ENCODE results near the gene ARPC5.
"Not testable (repeated sequence)": the region's sequence is repeated elsewhere in the genome, so short reads cannot be mapped to it uniquely, and the experiment has no call there.

The ARPC5 gene

GRCh38 chr1:183645531-183645930 lies 9.9 kb upstream of the ARPC5 start:
- no peak for DNase-seq

- DNase-seq, result no peak
Observed at GRCh38 chr1:183642166-183642565, 6.6 kb upstream of the ARPC5 start.

GRCh38 chr1:183640193-183640592 lies 4.6 kb upstream of the ARPC5 start:
- DNase-seq, result no peak

GRCh38 chr1:183638649-183639387 lies 3.2 kb upstream of the ARPC5 start:
- DNase-seq, result no peak

- DNase-seq, result no peak
Observed at GRCh38 chr1:183636783-183637182, 1.2 kb upstream of the ARPC5 start.

GRCh38 chr1:183636334-183636682 lies 725 bp upstream of the ARPC5 start:
- no peak for DNase-seq

GRCh38 chr1:183635099-183635605 lies 431 bp downstream of the ARPC5 start:
- no peak for DNase-seq

- no peak for DNase-seq
Observed at GRCh38 chr1:183634429-183635065, 1.0 kb downstream of the ARPC5 start.

- DNase-seq, result peak; percentile 83
Observed at GRCh38 chr1:183633676-183634343, 1.8 kb downstream of the ARPC5 start.

- peak; percentile 46 for DNase-seq
Observed at GRCh38 chr1:183632964-183633363, 2.6 kb downstream of the ARPC5 start.

GRCh38 chr1:183632114-183632513 lies 3.5 kb downstream of the ARPC5 start:
- no peak for DNase-seq

GRCh38 chr1:183630748-183631147 lies 4.8 kb downstream of the ARPC5 start:
- DNase-seq, result no peak

- peak; percentile 37 for DNase-seq
Observed at GRCh38 chr1:183628537-183628936, 7.0 kb downstream of the ARPC5 start.

GRCh38 chr1:183626236-183626635 lies 9.3 kb downstream of the ARPC5 start:
- DNase-seq, result not testable (repeated sequence)

- peak; percentile 52 for DNase-seq
Observed at GRCh38 chr1:183622884-183623785, 12.4 kb downstream of the ARPC5 start.

- no peak for DNase-seq
Observed at GRCh38 chr1:183622013-183622412, 13.6 kb downstream of the ARPC5 start.

- DNase-seq, result no peak
Observed at GRCh38 chr1:183620311-183620710, 15.3 kb downstream of the ARPC5 start.

GRCh38 chr1:183619781-183620180 lies 15.8 kb downstream of the ARPC5 start:
- DNase-seq, result no peak

GRCh38 chr1:183618202-183618601 lies 17.4 kb downstream of the ARPC5 start:
- not testable (repeated sequence) for DNase-seq

GRCh38 chr1:183612975-183613374 lies 22.6 kb downstream of the ARPC5 start:
- not testable (repeated sequence) for DNase-seq

- no peak for DNase-seq
Observed at GRCh38 chr1:183612407-183612806, 23.2 kb downstream of the ARPC5 start.

GRCh38 chr1:183611021-183611420 lies 24.6 kb downstream of the ARPC5 start:
- no peak for DNase-seq

Data from activated CD4-positive, alpha-beta T cell treated with anti-CD3 and anti-CD28 coated beads, Interleukin-2, amount 50 U/mL, for 16 hours (primary cell).